GM12878 (cell line): ENCODE measurements around the gene ARL5A. TPM values are rescaled to one million over a fixed set of nuclear protein-coding genes. Genes with fewer than 3 reads are reported as not detected.

ENCODE experiments used
- ATAC-seq: fragments of 200-7000 bp; cut with Tn5 transposase; 3 replicates; pipeline ENCODE4 v1.9.1; 2020; ENCODE audit warnings: mild to moderate bottlenecking, moderate library complexity
- BruUV-seq: library from RNA; stranded (reverse); fragments of 400-500 nt; replicated peaks from 2 replicates; lab custom pipeline; 2021; lab: Mats Ljungman, UMichigan
- CTCF ChIA-PET: fragments of 300-600 bp; sonication (Branson Sonifier 250); formaldehyde crosslinking; extraction: SDS; loops from one replicate; lab custom pipeline; 2021; ENCODE audit warnings: inconsistent platforms; lab: Yijun Ruan, JAX
- POLR2A ChIA-PET: fragments of 350-600 bp; formaldehyde crosslinking; extraction: SDS; loops from one replicate; lab custom pipeline; 2021; ENCODE audit warnings: inconsistent platforms; lab: Charles Lee
- RAD21 ChIA-PET: fragments of 300-600 bp; sonication (Branson Sonifier 250); formaldehyde crosslinking; loops from one replicate; lab custom pipeline; 2023; ENCODE audit warnings: antibody characterized with exemption; ENCODE audit not compliant: unreplicated experiment; lab: Charles Lee
- SMC1A ChIA-PET: fragments of 300-600 bp; sonication (Branson Sonifier 250); formaldehyde crosslinking; loops from one replicate; lab custom pipeline; 2023; ENCODE audit not compliant: unreplicated experiment, uncharacterized antibody; lab: Charles Lee
- DNase-seq: peaks from one replicate; pipeline ENCODE4 v3.0.0-alpha.2; 2011; ENCODE audit warnings: low read depth, low spot score
- FAIRE-seq: peaks from 3 replicates; lab custom pipeline; 2011; peaks lifted over from hg19 to GRCh38; lab: Jason Lieb, UNC
- H2AFZ ChIP-seq: 2 replicates; pipeline ENCODE4 v1.6.0; 2011; ENCODE audit warnings: low read depth, low read length, control low read depth; ENCODE audit not compliant: control insufficient read depth
- H3K27ac ChIP-seq: 2 replicates; pipeline ENCODE4 v1.5.1; 2011; ENCODE audit warnings: control low read depth; ENCODE audit not compliant: control insufficient read depth, insufficient read depth
- H3K27me3 ChIP-seq, 2 experiments: replicated peaks in 1 of 2; 2 replicates each; pipeline versions ENCODE4 v1.6.0 to v1.6.1; 2011; ENCODE audit warnings: low read length in 1 of 2; ENCODE audit not compliant: control insufficient read depth in 2 of 2, insufficient read depth in 2 of 2
- H3K36me3 ChIP-seq, 2 experiments: 2 replicates each; pipeline ENCODE4 v1.5.1; 2011; ENCODE audit warnings: low read length in 1 of 2; ENCODE audit not compliant: control insufficient read depth in 2 of 2, insufficient read depth in 2 of 2
- H3K4me1 ChIP-seq: 2 replicates; pipeline ENCODE4 v1.6.1; 2011; ENCODE audit warnings: mild to moderate bottlenecking, low read length, moderate library complexity, mixed read lengths; ENCODE audit not compliant: control insufficient read depth, insufficient read depth
- H3K4me2 ChIP-seq: 2 replicates; pipeline ENCODE4 v1.6.0; 2011; ENCODE audit warnings: control low read depth; ENCODE audit not compliant: control insufficient read depth, insufficient read depth
- H3K4me3 ChIP-seq: fragments of 200-600 bp; sonication (generic); 2 replicates; pipeline ENCODE4 v1.5.1; 2016
- H3K79me2 ChIP-seq: 2 replicates; pipeline ENCODE4 v1.6.0; 2011; ENCODE audit warnings: low read length; ENCODE audit not compliant: control insufficient read depth, insufficient read depth
- H3K9ac ChIP-seq: 2 replicates; pipeline ENCODE4 v1.8.0; 2011; ENCODE audit warnings: low read length, control low read depth, mixed read lengths; ENCODE audit not compliant: control insufficient read depth, insufficient read depth
- H3K9me3 ChIP-seq: replicated peaks from 3 replicates; pipeline ENCODE4 v1.5.1; 2011; ENCODE audit warnings: mild to moderate bottlenecking, low read length; ENCODE audit not compliant: control insufficient read depth, insufficient read depth
- H4K20me1 ChIP-seq: 2 replicates; pipeline ENCODE4 v1.6.0; 2011; ENCODE audit not compliant: control insufficient read depth, insufficient read depth
- ATF3 ChIP-seq: IDR thresholded peaks from 2 replicates; pipeline ENCODE4 v1.6.1; 2011; ENCODE audit warnings: low read depth, mild to moderate bottlenecking, low read length, moderate library complexity, borderline replicate concordance; ENCODE audit errors: extremely low read depth
- BCL3 ChIP-seq: IDR thresholded peaks from 2 replicates; pipeline ENCODE4 v1.6.1; 2011; ENCODE audit warnings: borderline replicate concordance, low read depth, mild to moderate bottlenecking, moderate library complexity, low read length; ENCODE audit not compliant: insufficient read depth, poor library complexity, severe bottlenecking
- CREM ChIP-seq: IDR thresholded peaks from 2 replicates; pipeline ENCODE4 v1.6.1; 2014; ENCODE audit warnings: antibody characterized with exemption, low read depth
- DPF2 ChIP-seq: fragments of 450-650 bp; IDR thresholded peaks from 2 replicates; pipeline ENCODE4 v1.6.1; 2017; ENCODE audit warnings: mild to moderate bottlenecking
- ETV6 ChIP-seq, 2 experiments: fragments of 450-650 bp in 1 of 2; IDR thresholded peaks in 1 of 2; conservative IDR thresholded peaks in 1 of 2; 2 replicates each; pipeline ENCODE4 v1.6.1; 2014; ENCODE audit warnings: antibody characterized with exemption in 1 of 2, borderline replicate concordance in 1 of 2, low read depth in 1 of 2, mild to moderate bottlenecking in 1 of 2, moderate library complexity in 1 of 2
- HDAC2 ChIP-seq: fragments of 200-600 bp; sonication (generic); IDR thresholded peaks from 2 replicates; pipeline ENCODE4 v1.6.1; 2017
- IRF5 ChIP-seq: fragments of 450-650 bp; IDR thresholded peaks from 2 replicates; pipeline ENCODE4 v1.6.1; 2017; ENCODE audit warnings: borderline replicate concordance
- NR2F1 ChIP-seq: fragments of 450-650 bp; conservative IDR thresholded peaks from 2 replicates; pipeline ENCODE4 v1.6.1; 2017; ENCODE audit warnings: mild to moderate bottlenecking
- RB1 ChIP-seq: fragments of 450-650 bp; formaldehyde crosslinking; IDR thresholded peaks from 2 replicates; pipeline ENCODE4 v1.6.1; 2017; ENCODE audit warnings: mild to moderate bottlenecking, borderline replicate concordance
- SREBF1 ChIP-seq: IDR thresholded peaks from 2 replicates; pipeline ENCODE4 v1.6.1; 2012; ENCODE audit warnings: mild to moderate bottlenecking, low read length
- STAT1 ChIP-seq: fragments of 450-650 bp; conservative IDR thresholded peaks from 2 replicates; pipeline ENCODE4 v1.6.1; 2014; ENCODE audit warnings: antibody characterized with exemption, mild to moderate bottlenecking
- SUZ12 ChIP-seq: fragments of 200-600 bp; sonication (generic); IDR thresholded peaks from one replicate; pipeline ENCODE4 v1.6.1; 2018; ENCODE audit warnings: antibody characterized with exemption, mild to moderate bottlenecking; ENCODE audit not compliant: unreplicated experiment
- ZNF274 ChIP-seq: IDR thresholded peaks from one replicate; pipeline ENCODE4 v1.8.0; 2011; ENCODE audit not compliant: insufficient read length, insufficient read depth
- ZZZ3 ChIP-seq: IDR thresholded peaks from 2 replicates; pipeline ENCODE4 v1.6.1; 2011; ENCODE audit warnings: low read depth; ENCODE audit not compliant: control insufficient read depth, insufficient read length
- WGBS: methylation state at CpG from one replicate; pipeline ENCODE4 v1.1.6; 2016; ENCODE audit warnings: low lambda C conversion rate; ENCODE audit not compliant: insufficient replicate concordance, insufficient coverage; ENCODE audit errors: missing lambda C conversion rate; 5-methylcytosine and 5-hydroxymethylcytosine counted together
- in situ Hi-C: fragments of 300-500 bp; cut with MboI; formaldehyde crosslinking; loops from 9 replicates; pipeline ENCODE4 v1.14.3; 2018; ENCODE audit warnings: mixed read lengths
- intact Hi-C: fragments of 100-400 bp; cut with micrococcal nuclease; formaldehyde crosslinking; loops from one replicate; pipeline ENCODE4 v1.14.2; 2022; ENCODE audit not compliant: unreplicated experiment
- polyA plus RNA-seq, 11 experiments: library from polyadenylated mRNA; depleted of rRNA in 4 of 11; unstranded in 6 of 11; stranded (reverse) in 5 of 11; fragments of >200 nt; fragmentation: Nextera tagmentation in 4 of 11; fragmentation: Illumina TruSeq in 1 of 11; extraction: Ambion mirVana in 4 of 11; extraction: Trizol in 1 of 11; gene quantifications; 1 replicate in 1 of 11; 2 replicates in 10 of 11; pipeline versions ENCODE4 v1.2.1 to v1.2.3, GENCODE V29; 2011 to 2016; ENCODE audit warnings: inconsistent platforms in 2 of 11, missing spikeins in 2 of 11, low read depth in 1 of 11
- total RNA-seq, 4 experiments: library from RNA; depleted of rRNA in 3 of 4; stranded (reverse); fragments of >200 nt in 3 of 4; fragmentation: Illumina TruSeq in 1 of 4; extraction: Trizol in 1 of 4; gene quantifications; 2 replicates each; pipeline versions ENCODE4 v1.2.1 to v1.2.3, GENCODE V29; 2013 to 2021

Gene ARL5A
- total and polyA plus RNA-seq, 10 of the 15 experiments (the other 5 are each of a cell fraction or from before 2014, with no cell fraction given) = 9.4 to 52.9 (median 32.0) TPM

GRCh38 chr2:151869291-151869690 lies 41.1 kb upstream of the ARL5A start:
- Histone ChIP-seq H3K4me3 (no peak overlapping the region), H4K20me1 (no peaks in the 10 kb centered on the region), H3K36me3 (no peaks in the 10 kb centered on the region), H3K27me3 (0 out of 4 replicates have a peak, but pooled peaks cover 0 to 1% of the 10 kb centered on the region in 2 experiments), H3K4me2 (no peak overlapping the region), H3K79me2 (no peaks in the 10 kb centered on the region), H2AFZ (no peak overlapping the region), H3K9me3 (no peaks in the 10 kb centered on the region), H3K27ac (no peak overlapping the region), H3K9ac (no peak overlapping the region), H3K4me1 (no peaks in the 10 kb centered on the region)
- intact Hi-C loops = no loop called here
- ATAC-seq (no peak), DNase-seq (no peak), FAIRE-seq (no peak)
- ChIA-PET RAD21 (no interaction called here), POLR2A (no interaction called here), SMC1A (no interaction called here), CTCF (no interaction called here)
- WGBS = 77% methylated on average over 5 of the region's 5 CpGs
- in situ Hi-C loops = no loop called here
- TF ChIP-seq ZNF274 = no peak
- no peak for TF ChIP-seq NR2F1
- TF ChIP-seq ZZZ3 = no peak
- no peak for TF ChIP-seq ETV6 (conservative IDR thresholded peaks at IDR 0.05 in 1 of 2, IDR thresholded peaks at IDR 0.05 in 1 of 2; ENCODE audit: borderline replicate concordance in 1 of 2, low read depth in 1 of 2)
- no peak for TF ChIP-seq IRF5
- TF ChIP-seq RB1 = no peak
- TF ChIP-seq CREM = no peak
- TF ChIP-seq DPF2 = no peak
- TF ChIP-seq ATF3 = no peak
- TF ChIP-seq SREBF1 = no peak
- no peak for TF ChIP-seq STAT1
- TF ChIP-seq SUZ12 = no peak
- no peak for TF ChIP-seq BCL3
- TF ChIP-seq HDAC2 = no peak
- no TSS peak for BruUV-seq
